BJ (cell line): ENCODE data around the gene LRRC10. TPM values are rescaled to one million over a fixed set of nuclear protein-coding genes. Genes with fewer than 3 reads are reported as not detected.

Experiments used
- CTCF ChIA-PET: fragments of 350-600 bp; formaldehyde crosslinking; extraction: SDS; loops from one replicate; lab custom pipeline; 2021; ENCODE audit warnings: antibody characterized with exemption, inconsistent platforms; lab: Yijun Ruan, JAX
- POLR2A ChIA-PET: fragments of 300-600 bp; sonication (Branson Sonifier 250); formaldehyde crosslinking; extraction: SDS; loops from one replicate; lab custom pipeline; 2021; ENCODE audit warnings: antibody characterized with exemption; lab: Charles Lee
- DNase-seq: peaks from one replicate; pipeline ENCODE4 v3.0.0-alpha.2; 2011; ENCODE audit warnings: low read depth
- H3K27me3 ChIP-seq: 2 replicates; pipeline ENCODE4 v1.6.0; 2011; ENCODE audit warnings: low read length; ENCODE audit not compliant: control insufficient read depth, insufficient read depth
- H3K36me3 ChIP-seq: 2 replicates; pipeline ENCODE4 v1.5.1; 2011; ENCODE audit warnings: low read length; ENCODE audit not compliant: control insufficient read depth, insufficient read depth
- H3K4me3 ChIP-seq: 2 replicates; pipeline ENCODE4 v1.5.1; 2011; ENCODE audit warnings: low read depth, mild to moderate bottlenecking, control low read depth, low read length
- polyA plus RNA-seq: library from polyadenylated mRNA; depleted of rRNA; stranded (reverse); fragments of >200 nt; gene quantifications from 2 replicates; pipeline ENCODE4 v1.2.3, GENCODE V29; 2011
- TF ChIP-seq, protein P1 (sequence below): IDR thresholded peaks from 2 replicates; pipeline ENCODE4 v1.5.1; 2011; ENCODE audit warnings: low read depth, mild to moderate bottlenecking, control low read depth, inconsistent platforms, low read length, moderate library complexity; ENCODE audit not compliant: insufficient read depth

The LRRC10 gene
- polyA plus RNA-seq, 1 experiment: not detected

DNA sequence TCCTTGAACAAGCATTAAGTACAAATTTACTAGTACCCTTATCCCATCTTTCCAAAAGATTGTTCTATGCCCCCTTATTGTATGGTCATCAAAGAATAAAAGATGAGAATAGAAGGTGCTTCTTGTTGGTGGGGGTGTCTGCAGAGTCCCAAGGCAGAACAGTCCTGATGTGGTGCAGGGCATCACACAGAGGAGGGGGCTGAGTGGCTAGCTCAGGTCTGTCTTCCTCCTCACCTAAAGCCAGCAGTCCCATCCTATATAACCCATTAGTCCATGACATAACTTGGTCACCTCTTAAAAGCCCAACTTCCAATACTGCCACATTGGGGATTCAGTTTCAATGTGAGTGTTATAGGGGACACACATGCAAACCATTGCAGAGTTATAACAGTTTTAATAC lies 9.9 kb downstream of the LRRC10 start:
- Histone ChIP-seq H3K27me3 (no peaks in the 10 kb centered on the region), H3K4me3 (no peak overlapping the region), H3K36me3 (peaks cover 9% of the 10 kb centered on the region)
- ChIA-PET CTCF (interaction anchor here (2.2 to 2.5 kb wide), 3 partner anchors 10 to 39 kb away, joined by 7 to 9 read pairs (median 7); partner anchors contain the start of gene LRRC10), POLR2A (no interaction called here)
- DNase-seq: no peak
- TF ChIP-seq, protein P1, sequence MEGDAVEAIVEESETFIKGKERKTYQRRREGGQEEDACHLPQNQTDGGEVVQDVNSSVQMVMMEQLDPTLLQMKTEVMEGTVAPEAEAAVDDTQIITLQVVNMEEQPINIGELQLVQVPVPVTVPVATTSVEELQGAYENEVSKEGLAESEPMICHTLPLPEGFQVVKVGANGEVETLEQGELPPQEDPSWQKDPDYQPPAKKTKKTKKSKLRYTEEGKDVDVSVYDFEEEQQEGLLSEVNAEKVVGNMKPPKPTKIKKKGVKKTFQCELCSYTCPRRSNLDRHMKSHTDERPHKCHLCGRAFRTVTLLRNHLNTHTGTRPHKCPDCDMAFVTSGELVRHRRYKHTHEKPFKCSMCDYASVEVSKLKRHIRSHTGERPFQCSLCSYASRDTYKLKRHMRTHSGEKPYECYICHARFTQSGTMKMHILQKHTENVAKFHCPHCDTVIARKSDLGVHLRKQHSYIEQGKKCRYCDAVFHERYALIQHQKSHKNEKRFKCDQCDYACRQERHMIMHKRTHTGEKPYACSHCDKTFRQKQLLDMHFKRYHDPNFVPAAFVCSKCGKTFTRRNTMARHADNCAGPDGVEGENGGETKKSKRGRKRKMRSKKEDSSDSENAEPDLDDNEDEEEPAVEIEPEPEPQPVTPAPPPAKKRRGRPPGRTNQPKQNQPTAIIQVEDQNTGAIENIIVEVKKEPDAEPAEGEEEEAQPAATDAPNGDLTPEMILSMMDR: no peak

DNA sequence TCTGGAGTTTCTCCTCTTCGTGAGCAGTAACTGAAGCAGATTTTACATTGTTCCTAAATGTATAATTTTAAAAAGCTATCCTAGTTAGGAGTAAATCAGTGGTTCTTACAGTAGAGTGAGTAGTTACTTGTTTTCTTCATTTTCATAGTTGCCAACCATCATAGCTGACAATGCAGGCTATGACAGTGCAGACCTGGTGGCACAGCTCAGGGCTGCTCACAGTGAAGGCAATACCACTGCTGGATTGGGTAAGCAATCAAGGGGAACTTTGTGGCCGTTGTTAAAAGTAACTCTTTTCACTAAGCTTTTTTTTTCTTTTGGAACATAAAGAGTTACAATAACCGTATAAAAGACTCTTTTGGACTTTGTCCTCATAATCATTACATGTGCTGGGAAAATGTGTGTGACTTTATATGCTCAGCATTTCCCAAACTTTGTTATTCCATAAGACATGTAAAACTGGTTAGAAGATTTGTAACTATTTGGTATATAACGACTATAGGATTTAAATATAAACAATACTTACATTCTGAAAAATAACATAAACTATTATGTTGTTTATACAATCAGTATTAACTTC lies 12.4 kb downstream of the LRRC10 start:
- DNase-seq: no peak
- TF ChIP-seq, protein P1: no peak
- H3K27me3 ChIP-seq: no peaks in the 10 kb centered on the region
- ChIA-PET POLR2A (no interaction called here), CTCF (interaction anchor here (1.1 kb wide), 1 partner anchor 13 kb away, joined by 3 read pairs; no protein-coding TSS in a partner anchor)
- H3K4me3 ChIP-seq: no peak overlapping the region
- peaks cover 14% of the 10 kb centered on the region for H3K36me3 ChIP-seq

DNA sequence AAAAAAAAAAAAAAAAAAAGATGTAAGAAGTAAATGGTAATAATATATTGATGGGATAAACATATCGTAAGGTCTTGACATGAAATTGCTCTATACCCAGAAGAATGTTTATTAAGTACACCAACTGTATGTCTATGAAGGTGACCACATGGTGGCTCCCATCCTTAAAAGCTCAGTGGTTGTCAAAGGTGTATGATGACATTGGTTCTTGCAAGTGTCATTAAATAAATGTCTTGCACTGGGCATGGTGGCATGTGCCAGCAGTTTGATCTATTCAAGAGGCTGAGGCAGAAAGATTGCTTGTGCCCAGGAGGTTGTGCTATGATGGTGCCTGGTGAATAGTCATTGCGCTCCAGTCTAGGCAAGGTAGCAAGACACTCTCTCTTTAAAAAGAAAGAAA lies 15.0 kb downstream of the LRRC10 start:
- POLR2A ChIA-PET: no interaction called here
- no peak for DNase-seq
- TF ChIP-seq, protein P1: no peak
- CTCF ChIA-PET: interaction anchor here (0.9 kb wide), 1 partner anchor 53 kb away, joined by 3 read pairs; no protein-coding TSS in a partner anchor
- H3K27me3 ChIP-seq: no peaks in the 10 kb centered on the region
- H3K4me3 ChIP-seq: no peak overlapping the region
- peaks cover 15% of the 10 kb centered on the region for H3K36me3 ChIP-seq

DNA sequence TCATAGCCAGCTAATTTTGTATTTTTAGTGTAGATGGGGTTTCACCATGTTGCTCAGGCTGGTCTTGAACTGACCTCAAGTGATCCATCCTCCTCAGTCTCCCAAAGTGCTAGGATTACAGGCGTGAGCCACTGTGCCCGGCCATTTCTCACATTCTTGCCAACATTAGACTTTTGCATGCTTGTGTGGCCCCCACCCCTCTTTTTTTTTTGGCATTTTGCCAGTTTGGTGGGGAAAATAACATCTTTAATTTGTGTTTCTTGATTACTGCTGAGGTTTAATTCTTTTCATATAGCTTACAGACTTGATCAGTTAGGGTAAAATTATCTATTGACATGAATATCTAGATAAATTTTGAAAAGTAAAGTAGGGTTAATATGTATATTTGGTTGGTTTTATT lies 21.6 kb downstream of the LRRC10 start:
- DNase-seq: no peak
- ChIA-PET POLR2A (no interaction called here), CTCF (interaction anchor here (0.9 to 1.5 kb wide), 2 partner anchors 16 to 32 kb away, joined by 3 to 4 read pairs; no protein-coding TSS in a partner anchor)
- Histone ChIP-seq H3K27me3 (no peaks in the 10 kb centered on the region), H3K36me3 (peaks cover 16% of the 10 kb centered on the region), H3K4me3 (no peak overlapping the region)
- TF ChIP-seq, protein P1: no peak

DNA sequence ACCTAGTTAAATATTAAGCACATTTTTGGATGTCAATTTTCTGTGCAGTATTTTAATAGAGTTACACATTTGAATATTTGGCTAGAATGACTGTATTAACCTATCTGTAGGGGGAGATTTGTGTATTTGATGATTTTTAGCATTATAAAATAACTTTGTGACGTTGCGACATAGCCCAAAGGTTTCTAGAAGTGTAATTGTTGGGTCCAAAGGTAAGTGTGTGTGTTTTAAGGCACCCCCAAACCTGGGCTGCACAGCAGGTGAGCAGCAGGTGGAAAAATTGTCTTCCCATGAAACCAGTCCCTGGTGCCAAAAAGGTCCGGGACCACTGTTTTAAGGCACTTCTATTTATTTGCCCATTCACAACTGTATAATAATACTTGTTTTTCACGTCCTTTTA lies 22.2 kb downstream of the LRRC10 start:
- Histone ChIP-seq H3K27me3 (no peaks in the 10 kb centered on the region), H3K4me3 (no peak overlapping the region), H3K36me3 (peaks cover 13% of the 10 kb centered on the region)
- ChIA-PET POLR2A (no interaction called here), CTCF (interaction anchor here (1.5 kb wide), 1 partner anchor 32 kb away, joined by 3 read pairs; no protein-coding TSS in a partner anchor)
- no peak for DNase-seq
- TF ChIP-seq, protein P1: no peak
